ENCODE measurements around the gene CHMP4A. TPM values are rescaled to one million over a fixed set of nuclear protein-coding genes. Genes with fewer than 3 reads are reported as not detected.

The CHMP4A gene
- total and polyA plus RNA-seq, 9 of the 15 experiments (the other 6 are each of a cell fraction or from before 2014, with no cell fraction given) = 28.8 to 104 (median 52.7) TPM

DNA sequence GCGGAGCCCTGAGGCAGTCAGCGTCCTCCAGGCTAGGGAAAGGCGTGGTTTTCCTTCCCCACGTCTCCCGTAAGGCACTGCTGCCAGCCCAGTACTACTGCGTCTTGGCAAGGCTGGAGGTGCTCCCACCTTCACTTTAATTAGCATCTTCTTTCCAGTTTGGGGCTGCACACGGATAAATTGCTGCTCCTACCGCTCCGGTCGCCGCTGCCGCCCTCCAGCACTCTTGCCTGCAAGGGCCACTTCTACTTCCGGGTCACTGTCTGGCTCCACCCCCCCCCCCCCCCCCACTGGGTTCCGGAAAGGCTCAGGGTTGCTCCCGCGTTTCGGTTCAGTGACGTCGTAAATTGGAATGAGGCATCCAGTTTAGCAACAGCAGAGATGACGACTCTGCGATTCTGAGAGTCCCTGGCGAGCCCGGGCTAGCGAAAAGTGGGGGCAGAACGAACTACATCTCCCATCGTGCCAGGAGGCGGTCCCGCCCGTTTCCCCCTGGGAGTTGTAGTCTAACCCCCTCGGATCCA, 18.9 kb upstream of the CHMP4A start, which contains the start of gene NEDD8 (continued):
- TF ChIP-seq DIDO1 (tag; IDR thresholded peaks at IDR 0.05; ENCODE audit: low read depth) (no peak), PHF8 (IDR thresholded peaks at IDR 0.05; ENCODE audit: borderline replicate concordance, low read length) (peak; percentile 69; the same call in 1 of the 2 replicates), ZNF449 (CRISPR knock-in tag; IDR thresholded peaks at IDR 0.05) (no peak), UBTF (IDR thresholded peaks at IDR 0.05; ENCODE audit: borderline replicate concordance in 1 of 2, low read depth in 2 of 2, low read length in 2 of 2) (no peak), NFXL1 (CRISPR knock-in tag; IDR thresholded peaks at IDR 0.05) (no peak), PRDM10 (IDR thresholded peaks at IDR 0.05; ENCODE audit: partially characterized antibody) (no peak), ZNF639 (CRISPR knock-in tag; conservative IDR thresholded peaks at IDR 0.05 in 1 of 2, IDR thresholded peaks at IDR 0.05 in 1 of 2) (peak in 1 of 2 experiments; percentile 65; a peak in 1 of 4 replicates), GABPA (tag; conservative IDR thresholded peaks at IDR 0.05; ENCODE audit: low read depth) (peak; percentile 96), CBX3 (IDR thresholded peaks at IDR 0.05; ENCODE audit: borderline replicate concordance in 1 of 2, low read length in 2 of 2) (no peak), E2F1 (CRISPR knock-in tag; IDR thresholded peaks at IDR 0.05) (no peak), EGR1 (conservative IDR thresholded peaks at IDR 0.05) (0 out of 2 replicates have a peak, but pooled peaks have one; percentile 12), EP400 (IDR thresholded peaks at IDR 0.05) (0 out of 2 replicates have a peak, but pooled peaks have one; percentile 18)

Data from K562 (cell line).